ENCODE data around the gene MROH2A.
"Not testable (repeated sequence)": the region's sequence is repeated elsewhere in the genome, so short reads cannot be mapped to it uniquely, and the experiment has no call there.

The MROH2A gene

DNA sequence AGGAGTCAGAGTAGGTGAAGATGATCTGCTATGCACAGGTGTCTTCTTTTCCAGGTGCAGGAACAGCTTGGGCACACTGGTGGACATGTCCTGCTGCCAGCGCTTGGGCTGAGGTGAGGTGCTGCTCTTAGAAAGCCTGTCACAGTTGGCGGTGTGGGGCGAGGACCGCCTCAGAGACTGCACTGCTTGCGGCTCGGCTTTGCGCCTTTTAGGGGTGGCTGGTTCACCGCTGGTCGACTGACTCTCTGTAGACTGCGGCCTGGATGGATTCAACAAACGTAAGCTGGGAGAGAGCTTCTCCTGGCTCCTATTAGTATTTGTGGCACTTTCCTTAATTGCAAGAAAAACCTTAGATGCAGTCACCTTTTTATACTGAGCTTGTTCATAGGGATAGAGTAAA is 88.3 kb downstream of the MROH2A start:
- DNase-seq (ENCODE audit: low read depth, low spot score): no peak
- H3K9me3 ChIP-seq (ENCODE audit: low read depth, low read length): peaks cover 4% of the 10 kb centered on the region; the same call in 1 of the 2 replicates
- no peak overlapping the region for H3K27ac ChIP-seq
- no peaks in the 10 kb centered on the region for H3K36me3 ChIP-seq (ENCODE audit: insufficient read depth, low read length)
- no peak overlapping the region for H3K4me3 ChIP-seq
- no peak overlapping the region for H3K9ac ChIP-seq (ENCODE audit: insufficient read length)
- TF ChIP-seq POLR2AphosphoS5 (IDR thresholded peaks at IDR 0.05; ENCODE audit: borderline replicate concordance, low read depth, low read length) (no peak), FOXP2 (optimal IDR thresholded peaks at IDR 0.05; ENCODE audit: control extremely low read depth, extremely low read length, insufficient read depth) (no peak), EZH2 (IDR thresholded peaks at IDR 0.05) (no peak)

GRCh38 chr2:233867993-233868532 is 89.9 kb downstream of the MROH2A start, which contains the start of gene MSL3B:
Gene MSL3B, minus strand, starts transcription at chr2:233868386.
- no peak for DNase-seq (ENCODE audit: low read depth, low spot score)
- TF ChIP-seq POLR2AphosphoS5 (IDR thresholded peaks at IDR 0.05; ENCODE audit: borderline replicate concordance, low read depth, low read length) (no peak), FOXP2 (optimal IDR thresholded peaks at IDR 0.05; ENCODE audit: control extremely low read depth, extremely low read length, insufficient read depth) (no peak), EZH2 (IDR thresholded peaks at IDR 0.05) (no peak)
- Histone ChIP-seq H3K9ac (ENCODE audit: insufficient read length) (no peak within 1 kb of the TSS), H3K27ac (no peak within 1 kb of the TSS), H3K9me3 (ENCODE audit: low read depth, low read length) (peaks cover 4% of the 10 kb centered on the region; the same call in 1 of the 2 replicates), H3K36me3 (ENCODE audit: insufficient read depth, low read length) (no peaks in the 10 kb centered on the region), H3K4me3 (no peak within 1 kb of the TSS)

DNA sequence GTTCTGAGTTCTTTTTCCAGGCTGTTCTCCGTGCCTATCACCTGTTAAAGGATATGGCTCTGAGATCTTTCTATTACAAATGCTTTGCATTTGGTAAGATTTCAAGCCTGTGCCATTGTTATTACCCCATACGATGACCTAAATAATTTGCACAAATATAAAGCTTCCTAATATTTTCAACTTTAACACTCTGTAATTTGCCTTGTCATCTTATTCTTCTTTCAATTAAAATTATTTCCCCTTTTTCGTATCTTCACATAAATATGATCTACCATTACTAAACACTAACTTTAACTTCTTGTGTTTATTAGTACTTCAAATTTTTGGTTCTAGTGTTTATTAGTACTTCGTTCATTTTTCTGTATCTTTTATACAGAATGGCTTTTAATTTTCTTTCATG is 93.3 kb downstream of the MROH2A start:
- H3K4me3 ChIP-seq: no peak overlapping the region
- TF ChIP-seq EZH2 (IDR thresholded peaks at IDR 0.05) (no peak), POLR2AphosphoS5 (IDR thresholded peaks at IDR 0.05; ENCODE audit: borderline replicate concordance, low read depth, low read length) (no peak), FOXP2 (optimal IDR thresholded peaks at IDR 0.05; ENCODE audit: control extremely low read depth, extremely low read length, insufficient read depth) (no peak)
- no peak overlapping the region for H3K27ac ChIP-seq
- peaks cover 4% of the 10 kb centered on the region; the same call in 1 of the 2 replicates for H3K9me3 ChIP-seq (ENCODE audit: low read depth, low read length)
- no peaks in the 10 kb centered on the region for H3K36me3 ChIP-seq (ENCODE audit: insufficient read depth, low read length)
- no peak for DNase-seq (ENCODE audit: low read depth, low spot score)
- H3K9ac ChIP-seq (ENCODE audit: insufficient read length): no peak overlapping the region

DNA sequence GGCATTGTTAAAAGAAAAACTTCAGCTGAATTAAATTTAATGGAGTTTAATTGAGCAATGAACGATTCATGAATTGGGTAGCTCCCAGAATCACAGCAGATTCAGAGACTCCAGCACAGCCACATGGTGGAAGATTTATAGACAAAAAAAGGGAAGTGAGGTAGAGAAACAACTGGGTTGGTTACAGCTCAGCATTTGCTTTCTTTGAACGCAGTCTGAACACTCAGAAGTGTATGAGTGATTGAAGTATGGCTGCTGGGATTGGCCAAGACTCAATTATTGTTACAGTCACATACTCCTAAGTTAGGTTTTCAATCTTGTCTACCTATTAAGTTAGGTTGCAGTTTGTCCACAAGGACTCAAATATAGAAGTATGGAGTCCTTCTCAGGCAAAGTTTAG is 94.0 kb downstream of the MROH2A start:
- not testable (repeated sequence) for DNase-seq (ENCODE audit: low read depth, low spot score)

GRCh38 chr2:233882353-233882752 is 104.2 kb downstream of the MROH2A start:
- Histone ChIP-seq H3K9me3 (ENCODE audit: low read depth, low read length) (peaks cover 6% of the 10 kb centered on the region; the same call in 1 of the 2 replicates), H3K9ac (ENCODE audit: insufficient read length) (no peak overlapping the region), H3K36me3 (ENCODE audit: insufficient read depth, low read length) (no peaks in the 10 kb centered on the region), H3K27ac (no peak overlapping the region), H3K4me3 (no peak overlapping the region)
- DNase-seq (ENCODE audit: low read depth, low spot score): no peak
- no peak for TF ChIP-seq POLR2AphosphoS5 (IDR thresholded peaks at IDR 0.05; ENCODE audit: borderline replicate concordance, low read depth, low read length)
- no peak for TF ChIP-seq EZH2 (IDR thresholded peaks at IDR 0.05)
- no peak for TF ChIP-seq FOXP2 (optimal IDR thresholded peaks at IDR 0.05; ENCODE audit: control extremely low read depth, extremely low read length, insufficient read depth)

More for the DNA sequence above, 94.0 kb downstream of the MROH2A start:
- H3K36me3 ChIP-seq (ENCODE audit: insufficient read depth, low read length); H3K27ac ChIP-seq; H3K9ac ChIP-seq (ENCODE audit: insufficient read length); H3K4me3 ChIP-seq; H3K9me3 ChIP-seq (ENCODE audit: low read depth, low read length): not testable (repeated sequence)

All from SK-N-MC (cell line).